ENCODE results near the gene PPM1E.

PPM1E gene

DNA sequence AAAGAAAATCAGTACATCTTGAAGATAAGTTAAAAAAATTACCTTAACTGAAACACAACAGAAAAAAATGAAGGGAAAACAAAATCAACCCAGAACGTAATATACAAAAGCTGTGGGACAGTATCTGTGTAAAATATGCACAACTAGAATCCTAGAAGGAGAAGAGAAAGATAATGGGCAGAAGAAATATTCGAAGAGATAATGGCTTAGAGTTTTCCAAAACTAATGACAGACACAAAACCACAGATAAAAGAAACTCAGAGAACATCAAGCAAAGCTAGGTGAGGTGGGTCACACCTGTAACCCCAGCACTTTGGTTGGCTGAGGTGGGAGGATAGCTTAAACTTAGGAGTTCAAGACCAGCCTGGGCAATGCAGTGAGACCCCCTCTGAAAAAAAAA, 234.0 kb downstream of the PPM1E start:
- Mint-ChIP-seq H3K9me3 (peaks cover 6% of the 10 kb centered on the region), H3K4me1 (peaks cover 11% of the 10 kb centered on the region), H3K27ac (no peak overlapping the region), H3K27me3 (ENCODE audit: low read depth) (peaks cover 4% of the 10 kb centered on the region), H3K4me3 (no peak overlapping the region), H3K36me3 (ENCODE audit: low read depth) (peaks cover 18% of the 10 kb centered on the region)
- TF ChIP-seq, protein P1, sequence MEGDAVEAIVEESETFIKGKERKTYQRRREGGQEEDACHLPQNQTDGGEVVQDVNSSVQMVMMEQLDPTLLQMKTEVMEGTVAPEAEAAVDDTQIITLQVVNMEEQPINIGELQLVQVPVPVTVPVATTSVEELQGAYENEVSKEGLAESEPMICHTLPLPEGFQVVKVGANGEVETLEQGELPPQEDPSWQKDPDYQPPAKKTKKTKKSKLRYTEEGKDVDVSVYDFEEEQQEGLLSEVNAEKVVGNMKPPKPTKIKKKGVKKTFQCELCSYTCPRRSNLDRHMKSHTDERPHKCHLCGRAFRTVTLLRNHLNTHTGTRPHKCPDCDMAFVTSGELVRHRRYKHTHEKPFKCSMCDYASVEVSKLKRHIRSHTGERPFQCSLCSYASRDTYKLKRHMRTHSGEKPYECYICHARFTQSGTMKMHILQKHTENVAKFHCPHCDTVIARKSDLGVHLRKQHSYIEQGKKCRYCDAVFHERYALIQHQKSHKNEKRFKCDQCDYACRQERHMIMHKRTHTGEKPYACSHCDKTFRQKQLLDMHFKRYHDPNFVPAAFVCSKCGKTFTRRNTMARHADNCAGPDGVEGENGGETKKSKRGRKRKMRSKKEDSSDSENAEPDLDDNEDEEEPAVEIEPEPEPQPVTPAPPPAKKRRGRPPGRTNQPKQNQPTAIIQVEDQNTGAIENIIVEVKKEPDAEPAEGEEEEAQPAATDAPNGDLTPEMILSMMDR (IDR thresholded peaks at IDR 0.05; ENCODE audit: unreplicated experiment in 3 of 3) = no peak

DNA sequence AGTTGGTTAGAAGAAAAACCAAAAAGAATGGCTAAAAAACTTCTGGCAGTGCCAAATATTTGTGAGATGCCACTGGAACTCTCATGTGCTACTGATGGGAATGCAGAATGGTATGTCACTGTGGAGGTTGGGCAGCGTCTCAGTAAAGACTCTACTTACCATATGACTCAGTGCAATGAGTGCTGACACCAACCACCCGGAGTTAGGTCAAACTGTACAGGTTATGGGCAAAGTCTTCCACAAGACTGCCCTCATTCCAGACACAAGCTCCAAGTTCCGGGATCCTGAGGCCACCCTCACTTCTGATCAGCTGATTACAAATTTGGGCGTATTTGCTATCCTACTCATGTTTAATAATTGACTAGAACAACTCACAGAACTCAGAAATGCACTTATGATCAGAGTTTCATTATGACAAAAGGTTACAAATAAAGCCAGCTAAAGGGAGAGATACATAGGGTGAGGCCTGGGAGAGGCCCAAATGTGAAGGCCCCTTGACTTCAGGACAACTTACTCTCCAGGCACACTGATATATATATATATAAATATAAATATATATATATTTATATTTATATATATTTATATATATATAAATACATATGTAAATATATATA, 236.2 kb downstream of the PPM1E start:
- H3K4me1 Mint-ChIP-seq = peaks cover 11% of the 10 kb centered on the region
- no peak overlapping the region for H3K4me3 Mint-ChIP-seq
- H3K9me3 Mint-ChIP-seq = peaks cover 6% of the 10 kb centered on the region
- H3K27me3 Mint-ChIP-seq (ENCODE audit: low read depth) = peaks cover 4% of the 10 kb centered on the region
- TF ChIP-seq, protein P1 (IDR thresholded peaks at IDR 0.05; ENCODE audit: unreplicated experiment in 3 of 3) = no peak
- H3K27ac Mint-ChIP-seq = no peak overlapping the region
- peaks cover 18% of the 10 kb centered on the region for H3K36me3 Mint-ChIP-seq (ENCODE audit: low read depth)

DNA sequence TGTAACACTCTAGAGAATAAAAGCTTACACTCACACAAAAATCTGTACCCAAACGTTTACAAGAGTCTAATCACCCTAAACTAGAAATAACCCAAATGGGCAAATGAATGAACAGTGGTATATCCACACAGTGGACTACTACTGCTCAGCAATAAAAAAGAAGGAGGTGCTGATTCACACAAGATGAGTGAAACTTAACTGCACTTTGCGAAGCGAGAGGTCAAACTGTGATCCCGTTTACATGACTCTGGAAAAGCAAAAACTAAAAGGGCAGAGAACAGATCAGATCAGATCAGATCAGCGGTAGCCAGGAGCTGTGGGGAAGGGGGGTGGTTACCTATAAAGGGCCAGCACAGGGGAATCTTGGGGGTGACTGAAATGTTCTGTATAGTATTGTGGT, 237.7 kb downstream of the PPM1E start:
- Mint-ChIP-seq H3K27me3 (ENCODE audit: low read depth) (peaks cover 4% of the 10 kb centered on the region), H3K4me1 (peaks cover 11% of the 10 kb centered on the region), H3K36me3 (ENCODE audit: low read depth) (peaks cover 24% of the 10 kb centered on the region), H3K27ac (no peak overlapping the region), H3K9me3 (peaks cover 6% of the 10 kb centered on the region), H3K4me3 (no peak overlapping the region)
- TF ChIP-seq, protein P1 (IDR thresholded peaks at IDR 0.05; ENCODE audit: unreplicated experiment in 3 of 3) = no peak

DNA sequence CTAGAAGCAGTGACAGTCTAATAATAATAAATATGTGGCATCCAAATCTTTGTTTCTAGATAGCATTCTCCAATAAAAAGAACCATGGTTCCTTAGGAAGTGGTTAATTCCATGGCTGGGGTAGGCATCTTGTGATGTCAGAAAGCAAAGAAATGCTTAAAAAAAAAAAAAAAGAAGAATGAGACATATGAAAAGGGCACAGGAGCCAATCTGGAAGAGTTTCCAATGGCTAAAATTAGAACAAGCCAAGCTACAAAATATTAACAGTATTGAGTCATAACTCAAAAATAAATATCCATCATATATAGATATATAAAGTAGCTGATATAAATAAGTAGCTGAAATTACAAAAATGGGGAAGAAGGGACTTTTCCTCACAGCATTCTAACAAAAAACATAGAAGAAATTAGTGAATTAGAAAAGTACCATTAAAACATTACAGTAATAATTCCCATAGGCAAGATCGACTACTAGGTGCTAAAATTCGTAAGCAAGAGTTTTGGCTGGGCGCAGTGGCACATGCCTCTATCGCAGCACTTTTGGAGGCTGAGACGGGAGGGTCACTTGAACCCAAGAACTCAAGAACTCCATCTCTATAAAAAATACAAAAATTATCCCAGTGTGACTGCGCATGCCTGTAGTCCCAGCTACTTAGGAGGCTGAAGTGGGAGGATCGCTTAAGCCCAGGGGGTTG, 239.7 kb downstream of the PPM1E start:
- TF ChIP-seq, protein P1 (IDR thresholded peaks at IDR 0.05; ENCODE audit: unreplicated experiment in 3 of 3) = no peak
- H3K4me3 Mint-ChIP-seq = no peak overlapping the region
- peaks cover 11% of the 10 kb centered on the region for H3K4me1 Mint-ChIP-seq
- H3K27me3 Mint-ChIP-seq (ENCODE audit: low read depth) = peaks cover 4% of the 10 kb centered on the region
- peaks cover 36% of the 10 kb centered on the region for H3K36me3 Mint-ChIP-seq (ENCODE audit: low read depth)
- H3K9me3 Mint-ChIP-seq = no peaks in the 10 kb centered on the region
- no peak overlapping the region for H3K27ac Mint-ChIP-seq

DNA sequence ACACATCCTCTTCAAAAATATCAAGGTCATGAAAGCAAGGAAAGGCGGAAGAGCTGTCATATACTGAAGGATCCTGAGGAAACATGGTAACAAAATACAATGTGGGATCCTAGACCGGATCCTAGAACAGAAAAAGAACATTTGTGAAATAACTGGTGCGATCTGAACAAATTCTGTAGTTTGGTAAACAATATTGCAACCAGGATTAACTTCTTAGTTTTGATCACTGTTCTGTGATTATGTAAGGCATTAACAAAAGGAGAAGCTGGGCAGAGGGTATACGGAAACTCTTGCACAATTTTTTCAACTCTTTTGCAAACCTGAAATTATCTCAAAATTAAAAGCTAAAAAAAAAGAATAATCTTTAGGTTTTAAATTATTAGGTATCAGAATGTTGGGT, 241.3 kb downstream of the PPM1E start:
- Mint-ChIP-seq H3K4me3 (no peak overlapping the region), H3K27ac (no peak overlapping the region), H3K36me3 (ENCODE audit: low read depth) (peaks cover 48% of the 10 kb centered on the region), H3K9me3 (no peaks in the 10 kb centered on the region), H3K27me3 (ENCODE audit: low read depth) (peaks cover 4% of the 10 kb centered on the region), H3K4me1 (peaks cover 16% of the 10 kb centered on the region)
- TF ChIP-seq, protein P1 (IDR thresholded peaks at IDR 0.05; ENCODE audit: unreplicated experiment in 3 of 3) = no peak
